PC-3 (cell line): ENCODE data around the gene EIF3A. TPM values are rescaled to one million over a fixed set of nuclear protein-coding genes. Genes with fewer than 3 reads are reported as not detected.

ENCODE experiments used
- ATAC-seq: fragments of 200-7000 bp; cut with Tn5 transposase; 2 replicates; pipeline ENCODE4 v1.9.1; 2020; ENCODE audit warnings: mild to moderate bottlenecking, moderate library complexity
- BruUV-seq: library from RNA; stranded (reverse); fragments of 400-500 nt; replicated peaks from 2 replicates; lab custom pipeline; 2021; lab: Mats Ljungman, UMichigan
- CTCF ChIA-PET: fragments of 300-600 bp; sonication (Branson Sonifier 250); formaldehyde crosslinking; loops from one replicate; lab custom pipeline; 2022; ENCODE audit warnings: antibody characterized with exemption; lab: Charles Lee
- POLR2A ChIA-PET: fragments of 300-600 bp; sonication (Branson Sonifier 250); formaldehyde crosslinking; loops from one replicate; lab custom pipeline; 2022; ENCODE audit warnings: antibody characterized with exemption; ENCODE audit not compliant: unreplicated experiment; lab: Charles Lee
- DNase-seq: peaks from one replicate; pipeline ENCODE4 v3.0.0-alpha.2; 2015
- H2AFZ ChIP-seq: fragments of 300-600 bp; sonication (generic); 2 replicates; pipeline ENCODE4 v1.6.0; 2016; ENCODE audit warnings: antibody characterized with exemption, low read length
- H3F3A ChIP-seq: fragments of 300-600 bp; sonication (generic); one replicate; pipeline ENCODE4 v1.6.0; 2017; ENCODE audit warnings: antibody characterized with exemption, low read length, control low read depth, mild to moderate bottlenecking; ENCODE audit not compliant: unreplicated experiment
- H3K27ac ChIP-seq: fragments of 300-600 bp; sonication (generic); 2 replicates; pipeline ENCODE4 v1.5.1; 2016; ENCODE audit warnings: mild to moderate bottlenecking, low read length
- H3K27me3 ChIP-seq: fragments of 300-600 bp; sonication (generic); 2 replicates; pipeline ENCODE4 v1.6.1; 2016; ENCODE audit warnings: low read length, mixed read lengths
- H3K36me3 ChIP-seq: fragments of 300-600 bp; sonication (generic); 2 replicates; pipeline ENCODE4 v1.6.1; 2016; ENCODE audit warnings: low read depth, mixed run types, low read length, mixed read lengths
- H3K4me1 ChIP-seq: fragments of 300-600 bp; sonication (generic); 2 replicates; pipeline ENCODE4 v1.5.1; 2016; ENCODE audit warnings: low read length; ENCODE audit not compliant: insufficient read depth
- H3K4me2 ChIP-seq: fragments of 300-600 bp; sonication (generic); 2 replicates; pipeline ENCODE4 v1.6.0; 2016; ENCODE audit warnings: low read length
- H3K4me3 ChIP-seq: fragments of 300-600 bp; sonication (generic); 2 replicates; pipeline ENCODE4 v1.5.1; 2016; ENCODE audit warnings: mild to moderate bottlenecking, low read length, mixed read lengths
- H3K79me2 ChIP-seq: fragments of 300-600 bp; sonication (generic); 2 replicates; pipeline ENCODE4 v1.6.1; 2017; ENCODE audit warnings: low read length, mixed read lengths
- H3K9ac ChIP-seq: fragments of 300-600 bp; sonication (generic); 2 replicates; pipeline ENCODE4 v1.6.0; 2016; ENCODE audit warnings: mild to moderate bottlenecking, low read length
- H3K9me2 ChIP-seq: fragments of 300-600 bp; sonication (generic); replicated peaks from 2 replicates; pipeline ENCODE4 v1.6.1; 2016; ENCODE audit warnings: mixed run types, low read length, mixed read lengths
- H3K9me3 ChIP-seq: fragments of 300-600 bp; sonication (generic); 2 replicates; pipeline ENCODE4 v1.6.1; 2016; ENCODE audit warnings: low read length, mixed read lengths
- H4K20me1 ChIP-seq: fragments of 300-600 bp; sonication (generic); 2 replicates; pipeline ENCODE4 v1.6.1; 2016; ENCODE audit warnings: low read length, mixed read lengths
- EZH2 ChIP-seq: fragments of 300-600 bp; sonication (generic); IDR thresholded peaks from one replicate; pipeline ENCODE4 v1.6.1; 2017; ENCODE audit warnings: antibody characterized with exemption, mild to moderate bottlenecking, low read length; ENCODE audit not compliant: unreplicated experiment
- EZH2phosphoT487 ChIP-seq: fragments of 300-600 bp; sonication (generic); IDR thresholded peaks from 2 replicates; pipeline ENCODE4 v1.6.1; 2018; ENCODE audit warnings: mild to moderate bottlenecking, antibody characterized with exemption, low read length, borderline replicate concordance
- intact Hi-C: fragments of 100-400 bp; cut with micrococcal nuclease; formaldehyde crosslinking; loops from 2 replicates; pipeline ENCODE4 v1.9.0; 2023
- total RNA-seq: library from RNA; depleted of rRNA; stranded (reverse); fragments of >200 nt; gene quantifications from 2 replicates; pipeline ENCODE4 v1.2.3, GENCODE V29; 2014
- TF ChIP-seq, protein P1 (sequence below): fragments of 300-600 bp; sonication (generic); conservative IDR thresholded peaks from 2 replicates; pipeline ENCODE4 v1.5.1; 2017; ENCODE audit warnings: antibody characterized with exemption, low read depth, mild to moderate bottlenecking, low read length

Gene EIF3A
- total RNA-seq, 1 experiment from 2014 or later, result 46.0 TPM

DNA sequence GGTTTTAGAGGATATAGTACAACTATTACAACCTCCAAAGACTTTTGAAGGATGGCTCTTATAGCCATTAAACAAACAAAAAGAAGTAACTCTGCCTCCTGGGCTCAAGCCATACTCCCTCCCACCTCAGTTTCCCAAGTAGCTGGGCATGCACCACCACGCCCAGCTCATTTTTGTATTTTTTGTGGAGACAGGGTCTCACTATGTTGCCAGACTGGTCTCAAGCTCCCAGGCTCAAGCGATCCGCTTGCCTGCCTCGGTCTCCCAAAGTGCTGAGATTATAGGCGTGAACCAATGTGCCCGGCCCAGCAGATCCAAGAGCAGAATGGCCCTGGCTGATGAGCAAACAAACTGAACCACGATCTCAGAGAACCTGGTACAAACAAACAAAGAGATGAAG lies 35.1 kb downstream of the EIF3A start:
- TF ChIP-seq EZH2phosphoT487, result no peak
- TF ChIP-seq EZH2, result no peak
- TF ChIP-seq, protein P1, sequence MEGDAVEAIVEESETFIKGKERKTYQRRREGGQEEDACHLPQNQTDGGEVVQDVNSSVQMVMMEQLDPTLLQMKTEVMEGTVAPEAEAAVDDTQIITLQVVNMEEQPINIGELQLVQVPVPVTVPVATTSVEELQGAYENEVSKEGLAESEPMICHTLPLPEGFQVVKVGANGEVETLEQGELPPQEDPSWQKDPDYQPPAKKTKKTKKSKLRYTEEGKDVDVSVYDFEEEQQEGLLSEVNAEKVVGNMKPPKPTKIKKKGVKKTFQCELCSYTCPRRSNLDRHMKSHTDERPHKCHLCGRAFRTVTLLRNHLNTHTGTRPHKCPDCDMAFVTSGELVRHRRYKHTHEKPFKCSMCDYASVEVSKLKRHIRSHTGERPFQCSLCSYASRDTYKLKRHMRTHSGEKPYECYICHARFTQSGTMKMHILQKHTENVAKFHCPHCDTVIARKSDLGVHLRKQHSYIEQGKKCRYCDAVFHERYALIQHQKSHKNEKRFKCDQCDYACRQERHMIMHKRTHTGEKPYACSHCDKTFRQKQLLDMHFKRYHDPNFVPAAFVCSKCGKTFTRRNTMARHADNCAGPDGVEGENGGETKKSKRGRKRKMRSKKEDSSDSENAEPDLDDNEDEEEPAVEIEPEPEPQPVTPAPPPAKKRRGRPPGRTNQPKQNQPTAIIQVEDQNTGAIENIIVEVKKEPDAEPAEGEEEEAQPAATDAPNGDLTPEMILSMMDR, result no peak
- Histone ChIP-seq H3K4me1 (no peaks in the 10 kb centered on the region), H2AFZ (no peak overlapping the region), H3K4me2 (no peak overlapping the region), H3F3A (no peaks in the 10 kb centered on the region), H4K20me1 (peaks cover 9% of the 10 kb centered on the region; the same call in 1 of the 2 replicates), H3K9me3 (no peaks in the 10 kb centered on the region), H3K9ac (no peak overlapping the region), H3K79me2 (peaks cover 62% of the 10 kb centered on the region), H3K27me3 (no peaks in the 10 kb centered on the region), H3K4me3 (no peak overlapping the region), H3K27ac (no peak overlapping the region), H3K36me3 (peaks cover 65% of the 10 kb centered on the region), H3K9me2 (no peaks in the 10 kb centered on the region)
- no TSS peak for BruUV-seq
- ChIA-PET CTCF (no interaction called here), POLR2A (no interaction called here)
- intact Hi-C loops, result no loop called here
- ATAC-seq (no peak), DNase-seq (no peak)

GRCh38 chr10:119042169-119042568 lies 38.4 kb downstream of the EIF3A start:
- TF ChIP-seq EZH2phosphoT487 (no peak), EZH2 (no peak)
- TF ChIP-seq, protein P1, result no peak
- Histone ChIP-seq H4K20me1 (peaks cover 14% of the 10 kb centered on the region; the same call in 1 of the 2 replicates), H3K4me3 (no peak overlapping the region), H3K9ac (no peak overlapping the region), H3K4me2 (no peak overlapping the region), H3K9me3 (no peaks in the 10 kb centered on the region), H2AFZ (no peak overlapping the region), H3K36me3 (peaks cover 63% of the 10 kb centered on the region), H3K27me3 (no peaks in the 10 kb centered on the region), H3K9me2 (no peaks in the 10 kb centered on the region), H3K79me2 (peaks cover 61% of the 10 kb centered on the region), H3F3A (no peaks in the 10 kb centered on the region), H3K27ac (no peak overlapping the region), H3K4me1 (no peaks in the 10 kb centered on the region)
- DNase-seq (no peak), ATAC-seq (no peak)
- TSS peak; percentile 99 for BruUV-seq
- POLR2A ChIA-PET, result no interaction called here
- intact Hi-C loops, result no loop called here
- CTCF ChIA-PET, result no interaction called here

DNA sequence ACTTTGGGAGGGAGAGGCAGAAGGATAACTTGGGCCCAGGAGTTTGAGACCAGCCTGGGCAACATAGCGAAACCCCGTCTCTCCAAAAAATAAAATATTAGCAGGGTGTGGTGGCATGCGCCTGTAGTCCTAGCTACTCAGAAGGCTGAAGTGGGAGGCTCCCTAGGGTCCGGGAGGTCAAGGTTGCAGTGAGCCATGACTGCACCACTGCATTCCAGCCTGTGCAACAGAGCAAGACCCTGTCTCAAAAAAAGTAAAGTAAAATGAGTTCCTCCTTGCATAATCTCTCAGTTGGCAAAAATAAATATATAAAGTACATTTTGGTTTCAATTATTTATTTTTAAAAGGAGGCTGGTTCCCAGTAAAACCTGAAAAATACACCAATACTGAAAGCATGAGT lies 39.3 kb downstream of the EIF3A start:
- Histone ChIP-seq H3K36me3 (peaks cover 65% of the 10 kb centered on the region), H3K9me3 (no peaks in the 10 kb centered on the region), H3K27ac (no peak overlapping the region), H3K9ac (no peak overlapping the region), H3K27me3 (no peaks in the 10 kb centered on the region), H2AFZ (no peak overlapping the region), H3K4me2 (no peak overlapping the region), H3F3A (no peaks in the 10 kb centered on the region), H3K9me2 (no peaks in the 10 kb centered on the region), H3K4me3 (no peak overlapping the region), H3K79me2 (peaks cover 57% of the 10 kb centered on the region), H3K4me1 (no peaks in the 10 kb centered on the region), H4K20me1 (peaks cover 14% of the 10 kb centered on the region; the same call in 1 of the 2 replicates)
- intact Hi-C loops, result no loop called here
- ChIA-PET POLR2A (no interaction called here), CTCF (no interaction called here)
- TF ChIP-seq, protein P1, result no peak
- TF ChIP-seq EZH2, result no peak
- ATAC-seq (no peak), DNase-seq (no peak)
- BruUV-seq, result no TSS peak
